MM.1S (cell line): Measurements from ENCODE around the gene TMEM95.

Source experiments
- DNase-seq: peaks from one replicate; pipeline ENCODE4 v3.0.0-alpha.2; 2015
- H2AFZ ChIP-seq: fragments of 300-600 bp; sonication (generic); 2 replicates; pipeline ENCODE4 v1.6.0; 2016; ENCODE audit warnings: antibody characterized with exemption, low read length
- H3F3A ChIP-seq: fragments of 300-600 bp; sonication (generic); 2 replicates; pipeline ENCODE4 v1.6.1; 2016; ENCODE audit warnings: mild to moderate bottlenecking, antibody characterized with exemption, low read length, moderate library complexity, mixed read lengths; ENCODE audit not compliant: insufficient read depth
- H3K27ac ChIP-seq: fragments of 300-600 bp; sonication (generic); 2 replicates; pipeline ENCODE4 v1.5.1; 2016; ENCODE audit warnings: mild to moderate bottlenecking, low read length
- H3K27me3 ChIP-seq: fragments of 300-600 bp; sonication (generic); replicated peaks from 2 replicates; pipeline ENCODE4 v1.6.0; 2016; ENCODE audit warnings: low read length; ENCODE audit not compliant: insufficient read depth
- H3K36me3 ChIP-seq: fragments of 300-600 bp; sonication (generic); replicated peaks from 2 replicates; pipeline ENCODE4 v1.6.1; 2016; ENCODE audit warnings: mild to moderate bottlenecking, low read length, mixed read lengths; ENCODE audit not compliant: insufficient read depth
- H3K4me1 ChIP-seq: fragments of 300-600 bp; sonication (generic); 2 replicates; pipeline ENCODE4 v1.6.1; 2016; ENCODE audit warnings: low read length, mixed read lengths
- H3K4me2 ChIP-seq: fragments of 300-600 bp; sonication (generic); 2 replicates; pipeline ENCODE4 v1.6.0; 2016; ENCODE audit warnings: low read depth, low read length
- H3K4me3 ChIP-seq: fragments of 300-600 bp; sonication (generic); 2 replicates; pipeline ENCODE4 v1.5.1; 2016; ENCODE audit warnings: low read length, mixed read lengths
- H3K79me2 ChIP-seq: fragments of 300-600 bp; sonication (generic); 2 replicates; pipeline ENCODE4 v1.6.1; 2016; ENCODE audit warnings: mixed run types, low read length, mixed read lengths
- H3K9ac ChIP-seq: fragments of 300-600 bp; sonication (generic); 2 replicates; pipeline ENCODE4 v1.6.1; 2016; ENCODE audit warnings: low read length, mixed read lengths
- H3K9me2 ChIP-seq: fragments of 300-600 bp; sonication (generic); replicated peaks from 2 replicates; pipeline ENCODE4 v1.6.1; 2016; ENCODE audit warnings: mild to moderate bottlenecking, low read length, mixed read lengths; ENCODE audit not compliant: insufficient read depth
- H3K9me3 ChIP-seq: fragments of 300-600 bp; sonication (generic); replicated peaks from 2 replicates; pipeline ENCODE4 v1.6.1; 2016; ENCODE audit warnings: mild to moderate bottlenecking, low read length, mixed read lengths; ENCODE audit not compliant: insufficient read depth
- H4K20me1 ChIP-seq: fragments of 300-600 bp; sonication (generic); 2 replicates; pipeline ENCODE4 v1.6.1; 2016; ENCODE audit warnings: mild to moderate bottlenecking, low read length, moderate library complexity, mixed read lengths; ENCODE audit not compliant: insufficient read depth
- EZH2 ChIP-seq: fragments of 300-600 bp; sonication (generic); optimal IDR thresholded peaks from 2 replicates; pipeline ENCODE3; 2017; ENCODE audit warnings: low read depth, mild to moderate bottlenecking, antibody characterized with exemption, low read length, mixed read lengths
- EZH2phosphoT487 ChIP-seq: fragments of 300-600 bp; sonication (generic); IDR thresholded peaks from 2 replicates; pipeline ENCODE4 v1.6.1; 2018; ENCODE audit warnings: antibody characterized with exemption, low read length
- TF ChIP-seq, protein P1 (sequence below): fragments of 300-600 bp; sonication (generic); IDR thresholded peaks from 2 replicates; pipeline ENCODE4 v1.5.1; 2016; ENCODE audit warnings: antibody characterized with exemption, low read length, mixed read lengths

Gene TMEM95

DNA sequence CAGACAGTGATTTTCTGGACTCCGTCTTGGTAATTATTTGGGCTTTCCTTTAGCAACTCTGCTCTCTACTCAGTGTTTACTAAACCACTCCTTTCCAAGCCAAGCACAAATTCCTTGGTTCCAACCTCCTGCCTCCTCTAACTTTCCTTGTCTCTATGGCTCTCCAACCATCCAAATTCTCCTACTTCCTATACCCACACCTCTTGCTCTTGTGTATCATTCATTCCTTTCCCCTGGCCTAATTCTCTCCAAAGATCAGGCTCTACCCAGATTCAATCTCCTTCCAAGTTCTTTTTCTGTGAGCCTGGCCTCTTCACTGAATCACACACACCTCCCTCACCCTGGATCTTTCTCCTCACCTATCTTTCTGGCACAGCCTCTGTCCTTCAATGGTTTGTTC lies 26.9 kb upstream of the TMEM95 start:
- H3K9me2 ChIP-seq, result no peaks in the 10 kb centered on the region
- H3K79me2 ChIP-seq, result peaks cover 18% of the 10 kb centered on the region
- no peaks in the 10 kb centered on the region for H3K9me3 ChIP-seq
- no peaks in the 10 kb centered on the region for H4K20me1 ChIP-seq
- H3K36me3 ChIP-seq, result no peaks in the 10 kb centered on the region
- H3K4me3 ChIP-seq, result peak overlapping the region; percentile 98; the same call in 1 of the 2 replicates
- H3K4me1 ChIP-seq, result peaks cover 19% of the 10 kb centered on the region
- no peak overlapping the region for H2AFZ ChIP-seq
- peaks cover 9% of the 10 kb centered on the region for H3F3A ChIP-seq
- no peak for TF ChIP-seq EZH2
- no peak for TF ChIP-seq EZH2phosphoT487
- TF ChIP-seq, protein P1, sequence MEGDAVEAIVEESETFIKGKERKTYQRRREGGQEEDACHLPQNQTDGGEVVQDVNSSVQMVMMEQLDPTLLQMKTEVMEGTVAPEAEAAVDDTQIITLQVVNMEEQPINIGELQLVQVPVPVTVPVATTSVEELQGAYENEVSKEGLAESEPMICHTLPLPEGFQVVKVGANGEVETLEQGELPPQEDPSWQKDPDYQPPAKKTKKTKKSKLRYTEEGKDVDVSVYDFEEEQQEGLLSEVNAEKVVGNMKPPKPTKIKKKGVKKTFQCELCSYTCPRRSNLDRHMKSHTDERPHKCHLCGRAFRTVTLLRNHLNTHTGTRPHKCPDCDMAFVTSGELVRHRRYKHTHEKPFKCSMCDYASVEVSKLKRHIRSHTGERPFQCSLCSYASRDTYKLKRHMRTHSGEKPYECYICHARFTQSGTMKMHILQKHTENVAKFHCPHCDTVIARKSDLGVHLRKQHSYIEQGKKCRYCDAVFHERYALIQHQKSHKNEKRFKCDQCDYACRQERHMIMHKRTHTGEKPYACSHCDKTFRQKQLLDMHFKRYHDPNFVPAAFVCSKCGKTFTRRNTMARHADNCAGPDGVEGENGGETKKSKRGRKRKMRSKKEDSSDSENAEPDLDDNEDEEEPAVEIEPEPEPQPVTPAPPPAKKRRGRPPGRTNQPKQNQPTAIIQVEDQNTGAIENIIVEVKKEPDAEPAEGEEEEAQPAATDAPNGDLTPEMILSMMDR, result no peak
- H3K27me3 ChIP-seq, result no peaks in the 10 kb centered on the region
- peak overlapping the region; percentile 88; the same call in 1 of the 2 replicates for H3K9ac ChIP-seq
- H3K27ac ChIP-seq, result no peak overlapping the region
- no peak for DNase-seq
- peak overlapping the region; percentile 96; the same call in 1 of the 2 replicates for H3K4me2 ChIP-seq

DNA sequence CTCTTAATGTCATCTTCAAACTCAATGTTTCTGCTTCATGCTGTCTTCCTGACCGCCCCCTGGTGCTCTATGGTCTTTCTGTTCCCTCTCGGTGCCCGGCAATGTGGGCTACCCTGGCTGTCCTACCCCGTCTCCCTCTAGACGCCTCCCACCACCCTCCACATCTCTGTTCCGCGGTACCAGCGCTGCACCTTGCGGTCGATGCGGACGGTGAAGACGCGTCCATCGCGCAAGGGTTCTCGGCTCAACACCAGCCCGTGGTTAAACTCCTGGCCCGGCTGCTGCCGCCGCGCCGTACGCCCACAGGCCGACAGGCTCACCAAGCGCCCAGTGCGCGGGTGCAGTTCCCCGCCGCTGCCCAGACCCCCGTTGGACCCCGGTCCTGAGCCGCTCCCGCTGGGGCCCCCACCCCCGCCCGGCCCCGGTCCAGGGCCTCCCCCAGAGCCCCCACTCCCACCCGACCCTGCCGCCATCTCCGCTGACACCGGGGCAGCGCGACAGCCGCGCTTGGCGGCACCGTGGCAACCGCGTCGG lies 26.0 kb upstream of the TMEM95 start, which contains the start of gene NEURL4:
Gene NEURL4 (minus strand): TSS at position 496 of the 534 bp plus-strand sequence. CDS start 23 bp downstream, at position 473.
- Histone ChIP-seq H3K4me1 (peaks cover 19% of the 10 kb centered on the region), H4K20me1 (no peaks in the 10 kb centered on the region), H3K79me2 (peaks cover 18% of the 10 kb centered on the region), H3K27ac (peak within 1 kb of the TSS; percentile 82), H3K27me3 (no peaks in the 10 kb centered on the region), H3K4me3 (peak within 1 kb of the TSS; percentile 98), H3K9me2 (no peaks in the 10 kb centered on the region), H3K9ac (peak within 1 kb of the TSS; percentile 88), H3K4me2 (peak within 1 kb of the TSS; percentile 96), H3F3A (peaks cover 9% of the 10 kb centered on the region), H2AFZ (peak within 1 kb of the TSS; percentile 93), H3K9me3 (no peaks in the 10 kb centered on the region), H3K36me3 (no peaks in the 10 kb centered on the region)
- TF ChIP-seq, protein P1, result peak; percentile 15; the same call in 1 of the 2 replicates
- TF ChIP-seq EZH2, result no peak
- TF ChIP-seq EZH2phosphoT487, result no peak
- DNase-seq, result peak; percentile 28

DNA sequence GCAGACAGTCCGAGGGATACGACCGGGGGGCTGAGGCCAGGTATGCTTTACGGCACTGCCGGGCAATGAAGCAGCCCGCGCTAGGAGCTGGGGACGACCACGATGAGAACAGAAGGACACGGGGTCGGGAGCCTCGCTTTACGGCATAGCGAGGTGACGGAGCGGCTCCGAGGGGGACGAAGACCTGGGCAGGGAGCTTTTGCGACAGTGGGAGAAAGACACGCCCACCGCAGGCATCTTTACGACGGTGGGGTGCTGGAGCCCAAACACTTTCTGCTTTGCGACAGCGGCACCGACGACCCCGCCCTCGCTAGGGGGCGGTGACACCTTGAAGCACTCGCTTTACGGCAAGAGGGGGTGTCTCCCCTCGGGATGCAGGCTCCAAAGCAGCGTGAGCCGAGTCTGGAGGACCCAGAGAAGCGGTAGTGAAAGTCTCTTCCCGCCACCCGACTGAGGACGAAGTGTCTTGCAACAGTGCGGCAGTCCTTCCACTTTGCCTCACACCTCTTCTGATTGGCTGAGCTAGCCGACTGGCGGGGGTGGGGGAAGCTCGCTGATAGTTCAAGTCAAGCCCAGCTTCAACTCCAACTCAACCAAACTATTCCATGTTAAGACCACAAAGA lies 25.5 kb upstream of the TMEM95 start:
- Histone ChIP-seq H3K27ac (peak overlapping the region; percentile 82), H3K4me1 (peaks cover 19% of the 10 kb centered on the region), H3K9me3 (no peaks in the 10 kb centered on the region), H4K20me1 (no peaks in the 10 kb centered on the region), H3K4me3 (peak overlapping the region; percentile 98), H3K27me3 (no peaks in the 10 kb centered on the region), H2AFZ (peak overlapping the region; percentile 93), H3F3A (peaks cover 9% of the 10 kb centered on the region), H3K36me3 (no peaks in the 10 kb centered on the region), H3K4me2 (peak overlapping the region; percentile 82), H3K79me2 (peaks cover 18% of the 10 kb centered on the region), H3K9ac (peak overlapping the region; percentile 88), H3K9me2 (no peaks in the 10 kb centered on the region)
- TF ChIP-seq, protein P1, result no peak
- TF ChIP-seq EZH2phosphoT487, result no peak
- no peak for TF ChIP-seq EZH2
- DNase-seq, result peak; percentile 99
